Stimulated activated naive CD4-positive, alpha-beta T cell treated with Interleukin-2 at 50 U/mL for 16 hours (primary cell): ENCODE data around the gene EEPD1.
"Not testable (repeated sequence)": the region's sequence is repeated elsewhere in the genome, so short reads cannot be mapped to it uniquely, and the experiment has no call there.

Source experiments
- DNase-seq: peaks from one replicate; lab custom pipeline; 2025; lab: John Stamatoyannopoulos, UW

The EEPD1 gene

DNA sequence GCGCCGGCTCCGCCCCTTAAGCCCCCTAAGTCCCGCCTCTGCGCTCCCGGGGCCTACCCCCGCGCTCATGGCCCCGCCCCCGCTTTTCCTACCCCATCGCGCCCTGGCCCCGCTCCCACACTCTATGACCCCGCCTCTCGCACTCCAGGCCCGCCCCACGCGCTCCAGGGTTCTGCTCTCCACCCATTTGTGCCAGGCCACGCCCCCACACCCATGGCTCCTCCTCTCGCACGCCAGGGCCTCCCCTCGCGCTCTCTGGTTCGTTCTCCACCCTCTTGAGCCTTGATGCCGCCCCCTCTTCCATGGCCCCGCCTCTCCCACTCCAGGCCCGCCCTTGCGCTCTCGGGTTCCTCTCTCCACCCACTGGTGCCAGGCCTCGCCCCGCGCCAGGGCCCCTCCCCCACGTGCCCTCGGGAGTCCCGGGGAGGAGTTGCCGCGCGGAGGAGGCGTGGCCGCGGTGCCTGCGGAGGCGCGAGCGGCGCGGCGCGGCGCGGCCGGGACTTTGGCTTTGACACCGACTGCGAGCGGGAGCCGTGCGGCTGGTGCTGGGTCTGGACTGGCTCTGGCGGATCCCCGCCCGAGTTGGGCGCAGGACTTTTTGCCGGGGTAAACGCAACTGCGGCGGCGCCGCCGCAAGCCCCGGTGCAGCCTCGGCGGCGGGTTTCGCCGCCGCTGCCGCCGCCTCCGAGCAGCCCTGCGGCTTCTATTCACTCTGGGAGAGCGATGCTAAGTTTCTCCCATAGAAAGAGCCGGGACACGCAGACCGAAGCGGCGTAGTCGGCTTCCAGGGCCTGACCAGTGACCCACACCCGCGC is at the start of gene EEPD1:
TSS of gene EEPD1 (plus strand) at position 499 of the 815 bp plus-strand sequence. CDS start 1,071 bp downstream, outside the sequence.
- peak; percentile 99 for DNase-seq

DNA sequence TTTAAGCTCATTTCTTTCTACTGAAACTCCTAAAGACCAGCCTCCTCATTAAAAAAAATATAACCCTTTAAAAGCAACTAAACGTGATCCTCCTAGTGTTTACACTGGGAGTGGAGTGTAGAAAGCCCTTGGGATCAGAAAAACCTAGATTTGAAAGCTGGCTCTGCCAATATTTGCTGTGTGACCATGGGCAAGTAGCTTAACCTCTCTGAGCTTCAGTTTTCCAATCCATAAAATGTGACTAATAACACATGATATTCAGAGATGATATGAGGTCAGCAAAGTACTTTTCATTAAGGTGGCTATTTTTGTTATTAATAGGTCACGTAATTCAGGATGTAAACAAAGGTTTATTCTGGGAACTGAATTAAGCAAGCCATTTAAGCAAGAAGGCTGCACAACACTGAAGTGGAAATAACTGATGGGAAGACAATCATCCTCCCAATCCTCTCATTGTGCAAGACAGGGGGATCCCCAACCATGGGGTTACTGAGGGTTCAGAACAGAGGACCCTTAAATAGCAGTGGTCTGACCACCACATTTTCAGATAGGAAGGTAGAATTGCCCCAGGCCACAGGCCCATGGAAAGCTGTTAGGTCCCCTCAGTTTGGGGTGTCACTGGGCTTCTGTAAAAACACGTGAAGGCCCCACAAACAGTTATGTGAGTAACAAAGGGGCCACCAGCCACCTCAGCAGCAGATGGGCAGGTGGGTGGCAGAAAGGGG is 49.1 kb upstream of the EEPD1 start:
- DNase-seq, result no peak

DNA sequence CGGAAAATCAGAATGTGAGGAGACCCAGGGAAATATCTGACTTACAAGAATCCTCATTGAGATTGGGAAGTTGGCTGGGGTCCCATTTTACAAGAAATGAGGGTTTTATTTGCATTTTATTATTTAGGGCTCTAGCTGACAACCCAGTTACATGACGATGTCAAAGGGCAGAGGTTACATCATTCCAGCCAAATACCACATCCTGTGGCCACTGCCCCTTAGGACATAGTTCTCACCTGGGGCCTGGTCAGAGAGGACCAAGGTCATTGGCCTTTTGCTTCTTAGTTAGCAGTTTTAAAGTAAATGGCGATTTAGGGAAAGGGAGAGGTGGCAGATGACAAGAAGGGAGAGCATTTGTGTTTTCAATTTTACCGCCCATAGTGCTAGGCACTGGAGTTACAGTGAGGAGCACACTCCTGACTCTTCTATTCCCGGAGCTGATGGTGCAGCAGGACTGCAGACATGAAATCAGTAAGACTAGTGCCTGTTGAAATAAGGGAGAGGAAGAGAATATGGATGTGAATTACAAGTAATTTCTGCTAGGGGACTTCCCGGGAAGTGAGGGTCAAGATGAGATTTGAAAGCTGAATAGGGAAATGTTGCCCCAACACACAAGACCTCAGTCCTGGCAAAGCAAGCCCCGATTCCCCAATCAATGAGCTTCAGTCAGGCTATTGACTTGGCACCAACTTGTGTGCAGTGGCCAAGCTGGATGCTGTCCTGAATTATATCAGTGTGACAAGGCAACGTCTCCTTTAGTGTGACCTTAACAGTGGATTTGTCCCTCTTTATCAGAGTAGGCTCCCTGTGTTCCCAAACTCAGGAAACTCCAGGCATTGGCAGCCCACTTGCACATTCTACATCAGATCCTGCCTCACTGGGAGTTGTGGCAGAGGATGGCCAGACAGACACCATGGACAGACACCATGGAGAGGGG is 45.8 kb upstream of the EEPD1 start:
- not testable (repeated sequence) for DNase-seq

DNA sequence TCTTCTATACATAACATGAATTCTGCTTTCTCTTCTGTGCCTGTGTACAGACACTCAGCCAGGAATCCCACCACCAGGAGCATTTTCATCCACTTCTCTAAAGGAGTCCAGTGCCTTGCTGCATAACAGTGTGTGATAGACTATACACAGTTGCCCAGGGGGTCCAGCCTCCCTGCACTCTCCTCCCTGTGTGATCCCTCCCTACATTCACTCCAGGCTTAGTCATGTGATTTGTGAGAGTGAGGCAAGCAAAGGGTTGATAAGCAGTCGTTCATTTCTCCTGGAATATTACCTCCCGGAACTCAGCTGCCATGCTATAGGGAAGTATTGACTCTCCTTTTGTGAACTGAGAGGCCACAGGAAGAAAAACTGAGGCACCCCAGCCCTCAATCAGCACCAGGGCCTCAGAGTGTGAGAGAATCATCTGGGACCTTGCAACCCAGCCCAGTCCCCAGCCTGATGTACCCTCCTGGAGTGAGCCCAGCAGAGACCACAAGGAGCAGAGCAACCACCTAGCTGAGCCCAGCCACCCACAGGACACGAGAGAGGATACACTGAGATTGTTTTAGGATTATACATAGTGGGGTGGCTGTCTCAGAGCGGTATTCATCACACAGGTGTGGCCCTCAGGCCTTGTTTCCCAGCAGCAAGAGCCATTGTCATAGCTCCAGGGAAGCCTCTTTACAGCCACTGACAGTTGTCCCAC is 45.0 kb upstream of the EEPD1 start:
- no peak for DNase-seq

DNA sequence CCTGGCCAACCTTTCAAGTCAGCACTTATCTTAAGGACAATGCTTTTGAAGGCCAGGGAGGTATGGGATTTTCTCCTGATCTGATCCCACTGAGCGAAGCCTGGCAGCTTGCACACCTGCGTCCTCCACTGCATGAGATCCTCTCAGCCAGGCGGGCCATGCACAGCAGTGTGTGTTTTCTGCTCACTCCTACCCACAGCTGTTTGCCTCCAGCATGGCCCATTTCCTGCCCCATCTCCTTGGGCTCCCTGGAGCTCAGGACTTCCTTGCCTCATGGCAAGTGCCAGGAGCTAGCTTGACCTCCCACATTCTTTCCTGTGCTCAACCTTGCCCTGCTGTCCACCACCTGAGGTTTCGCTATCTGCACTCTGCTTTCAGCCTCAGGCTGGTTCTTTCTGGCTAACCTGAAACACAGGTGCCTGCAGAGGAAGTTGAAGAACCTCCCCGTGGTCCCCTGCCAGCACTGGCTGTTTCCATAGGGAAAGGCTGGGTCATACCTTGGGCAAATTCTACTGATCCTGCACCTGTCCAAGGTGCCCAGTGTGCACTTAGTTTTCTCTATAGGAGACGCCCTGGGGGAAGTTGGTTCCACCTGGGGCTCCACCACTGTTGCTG is 43.9 kb upstream of the EEPD1 start:
- no peak for DNase-seq

DNA sequence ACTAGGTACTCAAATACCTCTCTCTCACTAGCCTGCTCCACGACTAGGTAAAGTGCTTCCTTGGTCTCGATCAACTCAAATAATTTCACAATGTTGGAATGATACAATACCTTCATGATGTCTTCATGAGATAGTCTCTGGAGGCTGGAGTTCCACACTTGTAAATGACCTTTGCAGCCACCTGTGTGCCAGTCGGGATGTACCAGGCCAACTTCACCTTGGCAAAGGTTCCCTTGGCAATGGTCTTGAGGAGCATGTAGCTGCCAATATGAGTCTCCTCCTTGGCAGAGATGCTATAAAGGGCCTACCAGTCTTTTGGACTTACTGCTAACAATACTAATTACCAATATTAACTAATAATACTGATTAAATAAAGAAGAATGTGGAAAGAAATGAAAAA is 42.5 kb upstream of the EEPD1 start:
- no peak for DNase-seq

DNA sequence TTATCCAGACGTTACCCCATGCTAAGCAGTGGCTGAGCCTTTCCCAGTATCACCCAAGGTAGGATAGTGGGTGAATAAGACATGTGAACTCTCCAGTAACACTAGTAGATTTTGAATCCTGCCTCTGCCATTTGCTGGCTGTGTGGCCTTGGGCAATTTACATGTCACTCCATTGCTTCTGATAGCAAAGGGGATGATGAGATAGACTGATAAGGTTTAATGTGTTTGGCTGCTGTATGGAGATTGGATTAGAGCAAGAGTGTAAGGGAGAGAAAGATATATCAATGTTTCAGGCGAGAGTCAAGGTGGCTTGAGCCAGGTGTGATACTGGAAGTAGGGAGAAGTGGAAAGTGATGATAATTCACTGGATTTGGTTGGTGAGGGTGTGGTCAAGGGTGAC is 40.1 kb upstream of the EEPD1 start:
- no peak for DNase-seq

DNA sequence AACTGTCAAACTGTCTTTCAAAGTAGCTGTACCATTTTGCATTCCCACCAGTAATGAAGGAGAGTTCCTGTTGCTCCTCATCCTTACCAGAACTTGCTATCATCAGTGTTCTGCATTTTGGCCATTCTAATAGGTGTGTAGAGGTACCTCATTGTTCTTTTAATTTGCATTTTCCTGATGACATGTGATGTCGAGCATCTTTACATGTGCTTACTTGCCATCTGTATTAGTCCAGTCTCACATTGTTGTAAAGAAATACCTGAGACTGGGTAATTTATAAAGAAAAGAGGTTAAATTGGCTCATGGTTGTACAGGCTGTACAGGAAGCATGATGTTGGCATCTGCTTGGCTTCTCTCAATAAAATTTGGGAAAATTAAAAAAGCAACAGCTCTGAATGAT is 38.7 kb upstream of the EEPD1 start:
- no peak for DNase-seq

DNA sequence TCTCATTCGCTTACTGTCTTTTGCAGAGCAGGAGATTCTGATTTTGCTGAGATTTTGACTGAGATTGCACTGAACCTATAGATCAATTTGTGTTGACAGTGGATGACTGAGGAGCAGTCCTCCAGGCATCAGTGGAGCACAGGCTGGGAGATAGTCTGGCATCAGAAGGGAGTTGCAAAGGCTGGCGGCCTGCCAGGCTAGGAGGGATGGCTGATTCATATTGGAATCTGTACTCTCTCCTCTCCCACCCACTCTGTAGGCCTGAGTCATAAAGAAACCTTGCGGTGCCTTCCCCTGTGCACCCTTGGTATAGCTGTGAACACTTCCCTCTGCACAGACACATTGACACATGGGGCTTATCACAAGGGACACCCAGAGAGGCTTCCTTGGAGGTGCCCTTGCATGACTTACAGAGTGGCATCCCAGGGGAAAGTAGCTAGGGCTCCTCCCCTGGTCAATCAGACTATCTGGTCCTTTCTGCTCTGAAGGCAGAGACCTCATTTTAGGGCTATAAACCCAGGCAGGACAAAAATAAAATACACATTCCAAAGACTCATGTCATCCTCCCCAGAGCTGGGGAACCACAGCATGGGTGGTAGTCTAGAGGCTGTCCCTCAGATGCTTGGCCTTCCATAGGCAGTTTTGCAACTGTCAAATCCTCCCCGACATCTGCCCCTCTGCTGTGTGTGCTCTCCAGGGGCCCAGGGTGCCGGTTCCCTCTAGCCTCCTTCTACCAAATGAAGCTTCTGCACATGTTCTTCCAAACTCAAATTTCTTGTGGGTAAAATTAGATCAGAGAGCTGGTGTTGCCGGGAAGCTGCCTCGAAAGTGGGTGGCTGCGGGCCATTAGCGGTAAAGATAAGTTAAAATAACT is 37.4 kb upstream of the EEPD1 start:
- peak; percentile 81 for DNase-seq

DNA sequence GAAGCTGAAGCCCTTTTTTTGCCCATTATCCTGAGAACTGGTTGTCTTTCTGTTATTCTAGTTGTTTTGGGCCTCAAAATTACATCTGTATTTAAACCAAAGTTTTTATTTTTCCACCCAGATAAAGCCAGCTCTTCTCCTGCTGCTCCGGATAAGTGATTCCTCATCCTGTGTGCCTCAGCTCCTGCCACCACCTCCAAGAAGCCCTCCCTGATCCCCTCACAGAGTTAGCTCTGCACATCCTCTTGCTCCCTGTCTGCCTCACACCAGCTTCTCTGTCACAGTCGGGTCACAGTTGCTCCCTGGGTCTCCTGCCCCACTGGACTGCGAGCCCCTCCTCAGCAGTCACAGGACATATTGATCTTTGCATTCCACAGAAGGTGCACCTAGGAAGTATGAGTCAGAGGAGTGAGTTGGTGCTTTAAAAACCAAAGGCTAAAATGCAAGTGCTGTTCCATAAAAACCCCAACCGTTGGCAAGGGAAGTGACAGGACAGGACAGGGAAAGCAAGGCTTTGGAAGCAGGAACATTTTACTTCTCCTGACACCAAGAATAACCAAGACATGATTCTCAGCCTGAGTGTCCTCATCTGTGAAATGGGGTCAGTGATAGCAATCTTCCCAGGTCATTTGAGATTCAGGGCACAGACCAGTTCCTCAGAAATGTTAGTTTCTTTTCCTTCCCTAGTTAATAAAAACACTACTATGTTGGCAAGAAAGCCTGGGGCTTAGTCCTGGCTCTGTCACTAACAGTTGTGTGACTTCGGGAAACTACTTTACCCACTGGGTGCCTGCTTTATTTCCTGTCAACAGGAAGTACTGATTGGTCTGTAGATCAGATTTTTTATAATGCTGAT is 36.5 kb upstream of the EEPD1 start:
- DNase-seq, result no peak

DNA sequence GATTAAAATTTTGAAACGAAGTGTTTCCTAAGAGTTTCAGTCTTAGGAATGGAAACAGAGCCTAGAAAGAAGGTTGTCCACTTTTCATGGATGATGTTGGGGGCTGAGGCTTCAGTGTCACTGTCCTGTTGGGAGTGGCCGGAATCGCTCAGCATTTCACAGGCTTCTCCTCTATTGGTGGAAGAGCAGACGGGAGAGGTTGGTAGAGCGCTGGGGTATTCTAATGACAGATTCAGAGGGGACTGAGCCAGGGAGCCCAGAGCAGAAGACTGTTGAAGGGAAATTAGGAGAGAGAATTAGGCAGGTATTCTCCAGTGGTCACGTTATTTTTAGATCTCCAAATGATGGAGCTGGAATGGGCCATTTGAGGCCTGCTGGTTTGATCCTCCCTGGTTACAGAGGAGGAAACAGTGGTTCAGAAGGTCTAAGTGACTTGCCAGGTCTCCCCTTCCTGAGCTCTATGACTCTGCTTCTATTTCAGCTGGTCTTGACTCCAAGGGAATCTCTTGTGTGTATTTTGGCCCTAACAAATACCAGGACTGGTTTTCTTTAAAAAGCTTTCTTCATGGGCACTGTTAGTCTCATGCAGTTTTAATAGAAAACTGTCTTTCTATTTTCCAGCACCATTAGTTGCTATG is 35.7 kb upstream of the EEPD1 start:
- DNase-seq, result no peak

DNA sequence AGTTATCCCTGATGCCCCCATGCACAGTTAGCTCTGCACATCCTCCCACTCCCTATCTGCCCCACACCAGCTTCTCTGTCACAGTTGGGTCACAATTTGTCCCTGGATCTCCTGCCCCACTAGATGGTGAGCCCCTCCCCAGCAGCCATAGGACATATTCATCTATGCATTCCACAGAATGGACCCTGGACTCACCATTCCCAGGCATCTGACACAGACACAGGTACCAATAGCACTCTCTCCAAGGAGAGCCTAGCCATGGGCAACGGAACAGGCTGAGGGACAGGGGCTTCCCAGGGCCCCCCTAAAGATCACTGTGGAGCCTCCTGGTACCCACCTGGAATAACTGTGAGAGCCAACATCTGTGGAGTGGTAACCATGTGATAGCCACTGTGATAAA is 34.7 kb upstream of the EEPD1 start:
- no peak for DNase-seq

DNA sequence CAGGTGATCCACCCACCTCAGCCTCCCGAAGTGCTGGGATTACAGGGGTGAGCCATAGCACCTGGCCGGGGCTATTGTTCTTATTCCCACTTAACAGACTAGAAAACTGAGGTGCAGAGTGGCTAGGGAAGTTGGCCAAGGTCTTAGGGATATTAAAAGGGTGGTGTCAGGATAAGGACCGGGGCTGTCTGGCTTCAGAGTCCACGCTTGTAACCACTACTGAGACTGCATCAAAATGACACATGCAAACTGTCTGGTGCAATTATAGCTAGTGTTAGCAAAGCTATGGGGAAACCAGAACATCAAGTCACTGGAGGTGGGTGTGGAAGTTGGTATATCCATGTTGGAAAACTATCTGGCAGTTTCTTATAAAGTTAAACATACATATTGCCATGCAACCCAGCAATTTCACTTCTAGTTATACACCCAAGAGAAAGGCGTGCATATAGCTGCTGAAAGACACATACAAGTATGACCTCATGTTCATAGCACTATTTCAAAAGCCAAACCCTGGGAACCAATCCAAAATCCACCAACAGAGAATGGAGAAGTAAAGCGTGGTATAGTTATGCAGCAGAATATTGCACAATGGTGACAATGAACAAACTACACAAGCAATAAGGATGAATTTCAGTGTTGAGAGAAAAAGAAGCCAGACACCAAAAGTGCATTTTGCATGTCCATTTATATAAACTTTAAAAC is 33.9 kb upstream of the EEPD1 start:
- DNase-seq, result no peak

DNA sequence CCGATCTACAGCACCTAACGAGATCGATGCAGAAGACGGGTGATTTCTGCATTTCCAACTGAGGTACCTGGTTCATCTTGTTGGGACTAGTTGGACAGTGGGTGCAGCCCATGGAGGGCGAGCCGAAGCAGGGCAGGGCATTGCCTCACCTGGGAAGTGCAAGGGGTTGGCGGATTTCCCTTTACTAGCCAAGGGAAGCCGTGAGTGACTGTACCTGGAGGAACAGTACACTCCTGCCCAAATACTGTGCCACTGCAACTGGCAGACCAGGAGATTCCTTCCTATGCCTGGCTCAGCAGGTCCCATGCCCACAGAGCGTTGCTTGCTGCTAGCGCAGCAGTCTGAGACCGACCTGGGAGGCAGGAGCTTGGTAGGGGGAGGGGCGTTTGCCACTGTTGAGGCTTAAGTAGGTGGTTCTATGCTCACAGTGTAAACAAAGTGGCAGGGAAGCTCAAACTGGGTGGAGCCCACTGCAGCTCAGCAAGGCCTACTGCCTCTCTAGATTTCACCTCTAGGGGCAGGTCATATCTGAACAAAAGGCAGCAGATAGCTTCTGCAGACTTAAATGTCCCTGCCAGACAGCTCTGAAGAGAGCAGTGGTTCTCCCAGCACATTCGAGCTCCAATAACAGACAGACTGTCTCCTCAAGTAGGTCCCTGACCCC is 32.9 kb upstream of the EEPD1 start:
- not testable (repeated sequence) for DNase-seq

DNA sequence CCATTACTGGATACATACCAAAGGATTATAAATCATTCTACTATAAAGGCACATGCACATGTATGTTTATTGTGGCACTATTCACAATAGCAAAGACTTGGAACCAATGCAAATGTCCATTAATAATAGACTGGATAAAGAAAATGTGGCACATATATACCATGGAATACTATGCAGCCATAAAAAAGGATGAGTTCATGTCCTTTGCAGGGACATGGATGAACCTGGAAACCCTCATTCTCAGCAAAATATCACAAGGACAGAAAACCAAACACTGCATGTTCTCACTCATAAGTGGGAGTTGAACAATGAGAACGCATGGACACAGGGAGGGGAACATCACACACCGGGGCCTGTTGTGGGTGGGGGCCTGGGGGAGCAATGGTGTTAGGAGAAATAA is 27.4 kb upstream of the EEPD1 start:
- DNase-seq, result not testable (repeated sequence)

DNA sequence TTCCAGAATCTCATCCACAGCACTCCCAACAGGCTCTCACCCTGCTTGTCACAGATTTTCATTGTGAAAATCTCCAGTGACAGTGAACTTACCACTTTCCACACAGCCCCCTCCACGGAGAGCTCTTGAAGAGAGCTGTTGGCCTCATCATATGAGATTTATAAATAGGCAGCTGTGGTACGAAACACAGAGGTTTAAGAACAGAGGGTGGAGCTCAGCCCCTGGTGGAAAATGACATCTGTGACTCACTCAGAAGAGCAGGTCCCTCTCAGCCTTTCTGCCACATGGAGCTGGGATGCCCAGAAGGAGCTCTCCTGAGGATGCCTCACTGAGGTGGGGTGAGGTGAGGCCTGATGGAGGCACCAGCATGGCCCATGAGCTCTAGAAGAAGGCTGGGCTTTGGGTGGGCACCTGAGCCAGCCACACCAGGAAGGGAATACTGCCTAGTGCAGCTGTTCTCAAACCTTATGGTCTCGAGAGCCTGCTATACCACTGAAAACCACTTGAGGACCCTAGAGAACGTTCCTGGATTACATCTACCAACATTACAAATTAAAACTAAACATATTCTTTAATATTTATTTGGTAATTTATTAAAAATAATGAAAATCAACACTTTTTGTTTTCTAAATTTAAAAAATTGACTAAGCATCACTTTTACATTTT is 25.8 kb upstream of the EEPD1 start:
- DNase-seq, result no peak

DNA sequence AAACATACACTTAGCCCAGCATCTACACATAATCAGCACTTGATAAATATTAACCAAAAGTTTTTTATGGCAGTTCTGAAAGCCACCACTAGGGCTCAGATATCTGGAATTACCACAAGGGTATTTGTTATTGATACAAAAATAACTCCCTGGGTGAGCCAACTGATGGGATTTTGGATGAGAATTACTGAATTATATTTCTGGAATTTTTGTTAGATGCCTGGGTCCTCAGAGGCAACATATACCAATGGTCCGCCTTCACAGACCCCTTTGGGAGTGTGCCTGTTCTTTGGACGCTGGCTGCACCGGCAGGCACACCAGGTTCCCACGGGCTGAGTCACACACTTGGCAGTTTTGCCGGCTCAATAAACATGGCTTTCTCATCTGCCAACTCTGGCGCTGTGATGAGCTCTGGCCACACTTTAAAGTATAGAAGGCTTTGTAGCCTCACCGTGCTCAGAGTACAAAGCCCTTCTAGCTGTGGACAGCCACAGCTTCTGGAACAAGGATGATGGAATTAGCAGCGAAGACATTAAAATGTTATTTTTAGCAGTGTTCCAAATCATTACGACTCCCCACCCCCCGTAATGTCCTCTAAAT is 24.5 kb upstream of the EEPD1 start:
- no peak for DNase-seq
